ENCODE measurements around the gene ENC1. TPM values are rescaled to one million over a fixed set of nuclear protein-coding genes. Genes with fewer than 3 reads are reported as not detected.
A peak's percentile ranks its signal among the peaks of the same experiment; 100 is the strongest.

Gene ENC1
- total and polyA plus RNA-seq, 10 of the 15 experiments (the other 5 are each of a cell fraction or from before 2014, with no cell fraction given): 8.2 to 55.5 (median 32.1) TPM

- TF ChIP-seq ZNF687 (IDR thresholded peaks at IDR 0.05) (no peak), CHD2 (IDR thresholded peaks at IDR 0.05; ENCODE audit: borderline replicate concordance, low read depth, low read length) (peak; percentile 30; the same call in 1 of the 2 replicates), CTCF (IDR thresholded peaks at IDR 0.05 in 2 of 3, conservative IDR thresholded peaks at IDR 0.05 in 1 of 3; ENCODE audit: control insufficient read depth in 2 of 3, extremely low read depth in 1 of 3, insufficient read depth in 1 of 3, low read depth in 3 of 3, low read length in 3 of 3) (no peak), SUZ12 (IDR thresholded peaks at IDR 0.05; ENCODE audit: unreplicated experiment) (no peak), FOS (IDR thresholded peaks at IDR 0.05; ENCODE audit: borderline replicate concordance, extremely low read depth, insufficient read length) (no peak), HSF1 (IDR thresholded peaks at IDR 0.05; ENCODE audit: low read depth, low read length) (no peak), ZNF217 (IDR thresholded peaks at IDR 0.05) (0 out of 2 replicates have a peak, but pooled peaks have one; percentile 62), FOXK2 (IDR thresholded peaks at IDR 0.05) (no peak), ESRRA (IDR thresholded peaks at IDR 0.05; ENCODE audit: low read length) (no peak), POU2F2 (IDR thresholded peaks at IDR 0.05; ENCODE audit: borderline replicate concordance, low read depth, low read length) (peak; percentile 38; the same call in 1 of the 3 replicates), MTA2 (IDR thresholded peaks at IDR 0.05; ENCODE audit: low read depth) (peak; percentile 99), NR2C1 (IDR thresholded peaks at IDR 0.05) (no peak), POLR2A (IDR thresholded peaks at IDR 0.05; ENCODE audit: low read depth, low read length) (no peak), STAT3 (IDR thresholded peaks at IDR 0.05; ENCODE audit: low read depth, low read length) (0 out of 2 replicates have a peak, but pooled peaks have one; percentile 53), IRF4 (IDR thresholded peaks at IDR 0.05; ENCODE audit: low read depth, low read length) (peak; percentile 90), ATF7 (IDR thresholded peaks at IDR 0.05; ENCODE audit: low read depth) (peak; percentile 85), JUNB (IDR thresholded peaks at IDR 0.05) (peak; percentile 86), CREB1 (IDR thresholded peaks at IDR 0.05; ENCODE audit: low read depth) (no peak), SMAD1 (IDR thresholded peaks at IDR 0.05; ENCODE audit: low read depth, partially characterized antibody) (peak; percentile 74), CBFB (IDR thresholded peaks at IDR 0.05; ENCODE audit: low read depth) (no peak), SUPT20H (IDR thresholded peaks at IDR 0.05; ENCODE audit: borderline replicate concordance, control insufficient read depth, low read depth, low read length) (no peak), SMARCA5 (IDR thresholded peaks at IDR 0.05) (no peak), PAX5 (IDR thresholded peaks at IDR 0.05; ENCODE audit: borderline replicate concordance, low read depth, low read length) (peak; percentile 72), NFYA (IDR thresholded peaks at IDR 0.05; ENCODE audit: borderline replicate concordance, low read depth, low read length) (no peak)
Measured at GRCh38 chr5:74622122-74622521, 18.4 kb downstream of the ENC1 start (continued).

Data from GM12878 (cell line).